NB4 (cell line): ENCODE data around the gene PAFAH1B2.
"Not testable (repeated sequence)": the region's sequence is repeated elsewhere in the genome, so short reads cannot be mapped to it uniquely, and the experiment has no call there.

Source experiments
- CTCF ChIP-seq: IDR thresholded peaks from one replicate; pipeline ENCODE4 v1.5.1; 2012; ENCODE audit warnings: low read depth, low read length
- POLR2A ChIP-seq: IDR thresholded peaks from 2 replicates; pipeline ENCODE4 v1.6.1; 2011; ENCODE audit warnings: mild to moderate bottlenecking; ENCODE audit not compliant: insufficient read length; ENCODE audit errors: extremely low read depth

DNA sequence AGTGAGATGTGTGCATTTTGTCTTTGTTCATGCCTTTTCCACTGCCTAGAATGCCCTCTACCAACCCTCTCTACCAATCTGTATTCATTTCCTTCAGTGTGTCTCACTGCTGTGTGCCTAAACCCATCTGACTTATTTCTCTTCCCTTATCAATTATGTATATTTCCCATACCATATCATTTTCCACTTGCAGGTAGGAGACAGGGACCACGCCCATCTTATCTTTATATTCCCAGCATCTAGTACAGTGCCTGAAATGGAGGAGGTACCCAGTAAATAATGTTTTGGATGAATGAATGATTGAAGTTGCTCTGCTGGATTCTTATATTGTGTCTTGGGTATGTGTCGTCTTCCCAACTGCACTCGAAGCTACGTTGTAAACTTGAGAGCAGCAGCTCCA is 9.1 kb upstream of the PAFAH1B2 start:
- TF ChIP-seq POLR2A, CTCF: not testable (repeated sequence)
